Measurements from ENCODE around the gene IZUMO2. TPM values are rescaled to one million over a fixed set of nuclear protein-coding genes. Genes with fewer than 3 reads are reported as not detected.

Gene IZUMO2
- polyA plus RNA-seq, 1 of the 3 experiments (the other 2 are of a cell fraction), result not detected

- no peak for DNase-seq
- Histone ChIP-seq H2AFZ (ENCODE audit: low read depth) (no peak overlapping the region), H3K9me2 (no peaks in the 10 kb centered on the region), H3K36me3 (replicated peaks in 1 of 2; ENCODE audit: control insufficient read depth in 1 of 2, insufficient read depth in 2 of 2, low read length in 1 of 2) (no peaks in the 10 kb centered on the region), H3K9ac (no peak overlapping the region), H3F3A (replicated peaks; ENCODE audit: insufficient read depth) (no peaks in the 10 kb centered on the region), H3K4me1 (ENCODE audit: control insufficient read depth in 1 of 2, insufficient read depth in 2 of 2, low read depth in 1 of 2, low read length in 1 of 2) (no peaks in the 10 kb centered on the region), H3K4me3 (ENCODE audit: low read depth in 2 of 2, low read length in 1 of 2) (no peak overlapping the region), H3K27ac (ENCODE audit: low read depth in 2 of 2, low read length in 1 of 2) (no peak overlapping the region), H3K79me2 (ENCODE audit: insufficient read depth) (no peaks in the 10 kb centered on the region), H3K4me2 (no peak overlapping the region), H3K27me3 (ENCODE audit: insufficient read depth) (peaks cover 48% of the 10 kb centered on the region), H3K9me3 (no peaks in the 10 kb centered on the region), H4K20me1 (ENCODE audit: insufficient read depth) (no peaks in the 10 kb centered on the region)
- 10% methylated on average over 8 of the region's 8 CpGs for WGBS (ENCODE audit: low lambda C conversion rate)
- ChIA-PET CTCF (no interaction called here), POLR2A (no interaction called here)
- TF ChIP-seq TEAD4 (IDR thresholded peaks at IDR 0.05; ENCODE audit: borderline replicate concordance, insufficient read depth) (no peak), GABPA (IDR thresholded peaks at IDR 0.05; ENCODE audit: low read depth) (no peak), POLR2AphosphoS5 (IDR thresholded peaks at IDR 0.05; ENCODE audit: low read depth, low read length) (no peak), MXI1 (IDR thresholded peaks at IDR 0.05; ENCODE audit: low read depth, low read length) (no peak), EP300 (IDR thresholded peaks at IDR 0.05; ENCODE audit: borderline replicate concordance in 1 of 2, low read depth in 1 of 2, low read length in 1 of 2) (no peak), SMC3 (IDR thresholded peaks at IDR 0.05; ENCODE audit: low read depth, low read length) (no peak), GATA2 (CRISPR knock-in tag; IDR thresholded peaks at IDR 0.05) (no peak), USF1 (IDR thresholded peaks at IDR 0.05; ENCODE audit: borderline replicate concordance, low read depth) (no peak), RCOR1 (IDR thresholded peaks at IDR 0.05; ENCODE audit: low read length) (no peak), NRF1 (IDR thresholded peaks at IDR 0.05; ENCODE audit: low read depth, low read length) (no peak), EZH2phosphoT487 (IDR thresholded peaks at IDR 0.05; ENCODE audit: borderline replicate concordance, low read depth) (no peak), SIN3A (IDR thresholded peaks at IDR 0.05; ENCODE audit: borderline replicate concordance, low read depth, low read length) (no peak), TCF12 (IDR thresholded peaks at IDR 0.05) (no peak), YY1 (IDR thresholded peaks at IDR 0.05; ENCODE audit: low read depth) (no peak), REST (IDR thresholded peaks at IDR 0.05; ENCODE audit: low read depth, low read length) (no peak)
Observed at GRCh38 chr19:50173127-50173526, 10.0 kb upstream of the IZUMO2 start.

- POLR2A ChIA-PET, result no interaction called here
Observed at GRCh38 chr19:50172726-50173125, 9.6 kb upstream of the IZUMO2 start.

More at GRCh38 chr19:50172726-50173125, 9.6 kb upstream of the IZUMO2 start:
- Histone ChIP-seq H3K36me3 (replicated peaks in 1 of 2; ENCODE audit: control insufficient read depth in 1 of 2, insufficient read depth in 2 of 2, low read length in 1 of 2) (no peaks in the 10 kb centered on the region), H3F3A (replicated peaks; ENCODE audit: insufficient read depth) (no peaks in the 10 kb centered on the region), H3K9ac (no peak overlapping the region), H3K9me3 (no peaks in the 10 kb centered on the region), H3K27me3 (ENCODE audit: insufficient read depth) (peaks cover 52% of the 10 kb centered on the region), H2AFZ (ENCODE audit: low read depth) (no peak overlapping the region), H3K79me2 (ENCODE audit: insufficient read depth) (no peaks in the 10 kb centered on the region), H3K27ac (ENCODE audit: low read depth in 2 of 2, low read length in 1 of 2) (no peak overlapping the region), H4K20me1 (ENCODE audit: insufficient read depth) (no peaks in the 10 kb centered on the region), H3K9me2 (no peaks in the 10 kb centered on the region), H3K4me2 (no peak overlapping the region), H3K4me3 (ENCODE audit: low read depth in 2 of 2, low read length in 1 of 2) (no peak overlapping the region), H3K4me1 (ENCODE audit: control insufficient read depth in 1 of 2, insufficient read depth in 2 of 2, low read depth in 1 of 2, low read length in 1 of 2) (no peaks in the 10 kb centered on the region)
- CTCF ChIA-PET, result no interaction called here
- TF ChIP-seq CHD2 (IDR thresholded peaks at IDR 0.05; ENCODE audit: low read length, partially characterized antibody), result no peak
- TF ChIP-seq PBX3 (IDR thresholded peaks at IDR 0.05), result no peak
- no peak for TF ChIP-seq EZH2phosphoT487 (IDR thresholded peaks at IDR 0.05; ENCODE audit: borderline replicate concordance, low read depth)
- TF ChIP-seq FOXJ3 (CRISPR knock-in tag; IDR thresholded peaks at IDR 0.05), result no peak
- no peak for TF ChIP-seq USF2 (IDR thresholded peaks at IDR 0.05; ENCODE audit: borderline replicate concordance, low read depth, low read length)
- no peak for TF ChIP-seq RCOR1 (IDR thresholded peaks at IDR 0.05; ENCODE audit: low read length)
- no peak for TF ChIP-seq NRF1 (IDR thresholded peaks at IDR 0.05; ENCODE audit: low read depth, low read length)
- DNase-seq, result no peak

Measured in SK-N-SH (cell line).